Endothelial cell of umbilical vein (primary cell): Measurements from ENCODE around the gene NSD2.

Experiments
- CTCF ChIP-seq, 2 donors: IDR thresholded peaks; 1 replicate in 1 of 2; 2 replicates in 1 of 2; pipeline ENCODE4 v1.5.1; 2011; ENCODE audit warnings: low read length in 2 of 2, mild to moderate bottlenecking in 2 of 2, moderate library complexity in 2 of 2, control low read depth in 1 of 2, inconsistent platforms in 1 of 2, low read depth in 1 of 2; ENCODE audit not compliant: insufficient read depth in 1 of 2; ENCODE audit errors: extremely low read depth in 1 of 2
- EZH2 ChIP-seq: IDR thresholded peaks from 2 replicates; pipeline ENCODE4 v1.6.1; 2012; ENCODE audit warnings: borderline replicate concordance, low read depth, mild to moderate bottlenecking, moderate library complexity, low read length, inconsistent platforms; ENCODE audit not compliant: severe bottlenecking
- FOS ChIP-seq: IDR thresholded peaks from 2 replicates; pipeline ENCODE4 v1.6.1; 2011; ENCODE audit warnings: mild to moderate bottlenecking, low read length, moderate library complexity, borderline replicate concordance; ENCODE audit not compliant: insufficient read depth
- GATA2 ChIP-seq: IDR thresholded peaks from 2 replicates; pipeline ENCODE4 v1.7.0; 2011; ENCODE audit warnings: low read depth, mild to moderate bottlenecking, moderate library complexity, mixed read lengths, low read length; ENCODE audit not compliant: insufficient read length, insufficient read depth
- POLR2A ChIP-seq: IDR thresholded peaks from 2 replicates; pipeline ENCODE4 v1.6.1; 2012; ENCODE audit warnings: low read depth, mild to moderate bottlenecking, control low read depth, low read length
- POLR2AphosphoS5 ChIP-seq: IDR thresholded peaks from 2 replicates; pipeline ENCODE4 v1.6.1; 2012; ENCODE audit warnings: low read depth, mild to moderate bottlenecking, control low read depth, low read length, moderate library complexity; ENCODE audit not compliant: insufficient read depth

- TF ChIP-seq POLR2A = no peak
- no peak for TF ChIP-seq CTCF (IDR thresholded peaks at IDR 0.05; ENCODE audit: extremely low read depth in 1 of 2, insufficient read depth in 1 of 2, low read depth in 1 of 2, low read length in 2 of 2)
- no peak for TF ChIP-seq GATA2
- TF ChIP-seq FOS = no peak
- TF ChIP-seq POLR2AphosphoS5 = no peak
- TF ChIP-seq EZH2 = no peak
Observed at GRCh38 chr4:1896658-1896991, 25.4 kb downstream of the NSD2 start.
